Measurements from ENCODE around the gene EMILIN2.

The EMILIN2 gene

DNA sequence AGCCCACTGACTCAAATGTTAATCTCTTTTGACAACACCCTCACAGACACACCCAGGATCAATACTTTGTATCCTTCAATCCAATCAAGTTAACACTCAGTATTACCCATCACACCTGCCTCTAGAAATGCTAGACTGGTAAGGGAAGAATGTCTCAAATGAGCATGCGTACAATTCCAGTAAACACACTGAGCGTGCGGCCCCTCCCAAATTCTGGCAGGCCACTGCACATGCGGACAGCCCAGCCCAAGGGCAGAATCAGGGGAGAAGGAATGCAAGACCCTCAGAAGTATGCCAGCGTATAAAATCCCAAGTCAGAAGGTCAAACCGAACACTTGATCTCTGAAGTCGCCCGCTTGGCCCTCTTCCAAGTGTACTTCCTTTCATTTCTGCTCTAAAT lies 7.6 kb upstream of the EMILIN2 start:
- no peak for DNase-seq
- TF ChIP-seq, protein P1, sequence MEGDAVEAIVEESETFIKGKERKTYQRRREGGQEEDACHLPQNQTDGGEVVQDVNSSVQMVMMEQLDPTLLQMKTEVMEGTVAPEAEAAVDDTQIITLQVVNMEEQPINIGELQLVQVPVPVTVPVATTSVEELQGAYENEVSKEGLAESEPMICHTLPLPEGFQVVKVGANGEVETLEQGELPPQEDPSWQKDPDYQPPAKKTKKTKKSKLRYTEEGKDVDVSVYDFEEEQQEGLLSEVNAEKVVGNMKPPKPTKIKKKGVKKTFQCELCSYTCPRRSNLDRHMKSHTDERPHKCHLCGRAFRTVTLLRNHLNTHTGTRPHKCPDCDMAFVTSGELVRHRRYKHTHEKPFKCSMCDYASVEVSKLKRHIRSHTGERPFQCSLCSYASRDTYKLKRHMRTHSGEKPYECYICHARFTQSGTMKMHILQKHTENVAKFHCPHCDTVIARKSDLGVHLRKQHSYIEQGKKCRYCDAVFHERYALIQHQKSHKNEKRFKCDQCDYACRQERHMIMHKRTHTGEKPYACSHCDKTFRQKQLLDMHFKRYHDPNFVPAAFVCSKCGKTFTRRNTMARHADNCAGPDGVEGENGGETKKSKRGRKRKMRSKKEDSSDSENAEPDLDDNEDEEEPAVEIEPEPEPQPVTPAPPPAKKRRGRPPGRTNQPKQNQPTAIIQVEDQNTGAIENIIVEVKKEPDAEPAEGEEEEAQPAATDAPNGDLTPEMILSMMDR (IDR thresholded peaks at IDR 0.05; ENCODE audit: low read depth, low read length, missing control alignments): no peak
- H3K27ac ChIP-seq: no peak overlapping the region
- no peak overlapping the region for H3K4me3 ChIP-seq (ENCODE audit: low read depth, low read length)
- H3K27me3 ChIP-seq (replicated peaks): no peaks in the 10 kb centered on the region
- in situ Hi-C loops (cut with HindIII; ENCODE audit: low pct_ligation_motif_present, low sequenced_read_pairs): no loop called here
- no peaks in the 10 kb centered on the region for H3K36me3 ChIP-seq (replicated peaks)

DNA sequence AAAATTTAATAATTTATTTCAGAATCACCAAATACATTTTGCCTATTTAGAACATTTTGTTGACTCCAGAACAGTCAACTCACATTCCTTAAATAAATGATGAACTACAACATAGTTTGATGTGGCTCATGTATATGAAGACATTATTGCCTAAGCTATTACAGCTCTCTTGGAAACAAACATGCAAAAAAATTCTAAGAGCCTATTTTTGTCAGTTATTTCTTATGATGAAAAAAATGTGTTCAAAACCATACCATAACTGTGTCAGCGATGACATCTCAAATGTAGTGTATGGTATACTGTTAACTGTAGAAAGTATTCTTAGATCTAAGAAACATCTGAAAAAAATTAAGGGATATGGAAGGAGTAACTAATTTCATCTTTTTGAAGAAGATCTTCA lies 6.3 kb upstream of the EMILIN2 start:
- TF ChIP-seq, protein P1 (IDR thresholded peaks at IDR 0.05; ENCODE audit: low read depth, low read length, missing control alignments): no peak
- in situ Hi-C loops (cut with HindIII; ENCODE audit: low pct_ligation_motif_present, low sequenced_read_pairs): no loop called here
- Histone ChIP-seq H3K27ac (no peak overlapping the region), H3K27me3 (replicated peaks) (no peaks in the 10 kb centered on the region), H3K4me3 (ENCODE audit: low read depth, low read length) (no peak overlapping the region), H3K36me3 (replicated peaks) (no peaks in the 10 kb centered on the region)
- no peak for DNase-seq

DNA sequence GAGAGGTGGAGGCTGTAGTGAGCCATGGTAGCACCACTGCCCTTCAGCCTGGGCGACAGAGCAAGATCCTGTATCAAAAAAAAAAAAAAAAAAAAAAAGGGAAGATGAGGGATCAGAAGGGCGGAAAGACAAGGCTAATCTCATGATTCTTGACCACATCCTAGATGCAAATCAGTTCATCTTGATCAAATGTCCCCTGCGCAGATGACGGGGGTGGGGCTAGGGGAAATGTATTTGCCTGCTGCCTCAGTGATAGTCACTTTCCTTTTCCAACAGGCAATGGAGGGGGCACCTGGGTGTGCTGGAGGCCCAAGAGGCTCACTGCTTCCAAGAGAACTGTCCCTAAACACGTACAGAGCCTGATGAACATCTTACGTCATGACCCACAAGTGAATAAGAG lies 3.7 kb upstream of the EMILIN2 start:
- Histone ChIP-seq H3K36me3 (replicated peaks) (no peaks in the 10 kb centered on the region), H3K27ac (no peak overlapping the region), H3K27me3 (replicated peaks) (no peaks in the 10 kb centered on the region), H3K4me3 (ENCODE audit: low read depth, low read length) (no peak overlapping the region)
- DNase-seq: no peak
- in situ Hi-C loops (cut with HindIII; ENCODE audit: low pct_ligation_motif_present, low sequenced_read_pairs): no loop called here
- TF ChIP-seq, protein P1 (IDR thresholded peaks at IDR 0.05; ENCODE audit: low read depth, low read length, missing control alignments): no peak

DNA sequence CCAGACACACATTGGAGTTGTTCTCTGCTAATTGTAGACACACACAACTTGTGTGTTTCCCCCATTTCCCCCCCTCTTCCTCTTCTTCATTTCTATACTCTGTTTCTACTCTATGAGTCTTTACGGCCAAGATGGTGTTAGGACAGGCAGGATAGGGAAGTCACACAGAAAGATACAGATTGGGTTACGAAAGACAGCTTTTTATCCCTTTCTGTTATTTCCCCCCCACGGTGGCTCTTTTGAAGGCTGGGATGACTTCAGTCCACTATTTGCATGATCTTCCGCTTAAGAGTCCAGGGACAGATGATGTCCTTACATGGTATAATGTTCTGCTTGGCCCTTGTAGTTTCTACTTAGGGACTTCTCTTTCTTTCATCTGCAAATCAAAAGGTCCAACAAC lies 1.6 kb upstream of the EMILIN2 start:
- H3K4me3 ChIP-seq (ENCODE audit: low read depth, low read length): no peak overlapping the region
- no peak for DNase-seq
- no peak overlapping the region for H3K27ac ChIP-seq
- TF ChIP-seq, protein P1 (IDR thresholded peaks at IDR 0.05; ENCODE audit: low read depth, low read length, missing control alignments): no peak
- no peaks in the 10 kb centered on the region for H3K36me3 ChIP-seq (replicated peaks)
- in situ Hi-C loops (cut with HindIII; ENCODE audit: low pct_ligation_motif_present, low sequenced_read_pairs): no loop called here
- no peaks in the 10 kb centered on the region for H3K27me3 ChIP-seq (replicated peaks)

DNA sequence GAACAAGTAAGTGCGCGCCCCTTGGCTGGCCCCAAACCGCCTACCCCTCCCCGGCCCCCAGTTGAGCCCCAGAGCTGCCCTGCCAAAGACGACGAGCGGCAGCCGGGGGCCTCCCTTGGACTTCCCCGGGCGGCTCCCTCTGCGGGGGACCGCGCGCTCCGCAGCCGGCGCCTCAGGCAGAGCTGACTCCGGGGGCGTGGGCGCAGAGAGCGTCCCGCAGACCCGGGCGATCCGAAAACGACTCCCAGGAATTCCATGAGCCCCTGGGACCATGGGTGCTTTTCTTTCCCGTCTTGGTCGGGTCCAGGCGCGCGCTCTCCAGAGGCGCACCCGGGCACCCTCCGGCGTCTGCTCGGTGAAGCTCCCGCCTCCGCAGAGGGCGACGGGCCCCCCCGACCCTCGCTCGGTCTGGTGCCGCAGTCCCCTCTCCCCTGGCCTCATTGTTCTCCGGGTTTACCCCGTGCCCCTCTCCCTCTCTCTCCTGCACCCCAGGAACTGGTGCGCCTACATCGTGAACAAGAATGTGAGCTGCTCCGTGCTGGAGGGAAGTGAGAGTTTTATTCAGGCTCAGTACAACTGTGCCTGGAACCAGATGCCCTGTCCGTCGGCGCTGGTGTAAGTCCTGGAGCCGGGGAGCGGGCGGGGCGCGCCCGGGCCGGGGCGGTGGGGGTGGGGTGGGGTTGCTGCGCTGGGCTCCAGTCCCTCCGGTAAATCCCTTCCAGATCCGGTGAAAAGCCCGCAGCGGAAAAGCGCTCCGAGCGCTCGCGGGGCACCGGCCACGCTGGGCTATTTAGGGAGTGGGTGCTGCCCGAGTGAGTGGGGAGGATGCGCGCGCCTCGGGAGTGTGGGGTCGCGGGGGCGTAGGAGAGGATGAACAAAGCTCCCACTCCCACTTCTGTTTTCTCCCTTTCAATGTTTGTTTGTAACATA lies 776 bp downstream of the EMILIN2 start:
- Histone ChIP-seq H3K27me3 (replicated peaks) (no peaks in the 10 kb centered on the region), H3K36me3 (replicated peaks) (no peaks in the 10 kb centered on the region), H3K27ac (no peak overlapping the region), H3K4me3 (ENCODE audit: low read depth, low read length) (peak overlapping the region; percentile 58)
- peak; percentile 24 for DNase-seq
- in situ Hi-C loops (cut with HindIII; ENCODE audit: low pct_ligation_motif_present, low sequenced_read_pairs): no loop called here
- TF ChIP-seq, protein P1 (IDR thresholded peaks at IDR 0.05; ENCODE audit: low read depth, low read length, missing control alignments): no peak
